GM15510 (cell line): Measurements from ENCODE around the gene EHD4.

Experiments
- POLR2A ChIP-seq: IDR thresholded peaks from 3 replicates; pipeline ENCODE4 v1.6.1; 2011; ENCODE audit warnings: borderline replicate concordance; ENCODE audit not compliant: insufficient read length; ENCODE audit errors: extremely low read depth

EHD4 gene

DNA sequence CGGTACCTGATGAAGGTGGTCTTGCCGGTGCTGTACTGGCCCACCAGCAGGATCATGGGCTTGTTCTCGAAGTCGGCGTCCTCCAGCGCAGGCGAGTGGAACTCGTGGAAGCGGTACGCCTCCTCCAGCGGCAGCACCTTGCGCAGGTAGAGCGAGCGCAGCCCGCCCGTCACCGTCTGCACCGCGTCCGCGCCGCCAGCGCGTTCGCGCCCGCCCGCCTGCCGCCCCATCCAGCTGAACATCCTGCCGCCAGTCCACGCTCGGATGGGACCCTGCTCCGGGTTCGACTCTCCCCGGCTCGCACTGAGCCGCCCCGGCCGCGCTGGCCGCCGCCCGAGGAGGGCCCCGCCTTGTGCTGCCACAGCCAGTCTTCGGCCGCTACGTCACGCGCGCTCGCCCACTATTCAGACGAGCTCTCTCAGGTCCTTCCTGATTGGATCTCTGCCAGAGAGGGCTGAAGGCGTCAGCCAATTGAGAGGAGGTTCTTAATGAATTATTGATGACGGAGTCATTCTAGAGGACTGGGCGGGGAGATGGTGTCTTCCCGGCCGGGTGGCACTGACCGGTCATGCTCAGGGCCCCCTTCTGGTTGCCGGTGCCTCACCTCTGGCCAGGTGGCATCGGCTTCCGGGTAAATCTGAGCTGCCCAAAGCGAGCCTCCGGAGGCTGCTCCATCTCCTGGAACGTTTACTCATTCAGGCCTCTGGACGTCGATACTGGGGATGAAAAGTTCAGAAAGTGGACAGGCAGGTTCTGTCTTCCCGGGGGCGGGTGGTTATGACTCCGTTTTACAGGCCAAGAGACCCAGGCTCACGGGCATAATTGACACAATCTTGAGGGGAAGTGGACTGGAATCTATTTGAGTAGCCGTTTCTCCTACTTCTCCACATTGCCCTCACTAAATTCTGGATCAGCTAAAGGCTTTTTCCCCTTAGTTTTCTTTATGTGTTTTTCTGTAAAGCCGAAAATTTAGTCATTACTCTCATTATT is at the start of gene EHD4:
Gene EHD4 (minus strand): TSS at position 305 of the 990 bp plus-strand sequence. CDS start 63 bp downstream, at position 242.
- TF ChIP-seq POLR2A, result peak; percentile 97

DNA sequence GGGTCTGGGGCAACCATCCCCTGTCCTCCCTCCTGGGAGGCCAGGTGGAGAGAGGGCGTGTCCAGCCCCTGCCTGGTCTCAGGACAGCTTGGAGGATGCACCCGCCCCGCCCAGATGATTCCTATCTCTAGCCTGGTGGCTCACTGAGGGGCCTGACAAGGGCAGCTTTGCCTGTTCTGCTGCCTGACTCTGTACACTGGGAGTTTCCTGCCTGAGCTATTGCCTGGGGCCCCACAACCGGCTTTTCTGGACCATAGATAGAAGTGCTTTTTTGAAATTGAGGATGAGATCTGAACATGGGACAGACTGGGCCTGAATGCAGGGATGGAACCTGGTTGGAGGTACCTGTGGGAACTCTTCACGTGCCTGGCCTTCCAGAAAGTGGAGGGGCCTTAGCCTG is 49.2 kb upstream of the EHD4 start:
- TF ChIP-seq POLR2A, result no peak

DNA sequence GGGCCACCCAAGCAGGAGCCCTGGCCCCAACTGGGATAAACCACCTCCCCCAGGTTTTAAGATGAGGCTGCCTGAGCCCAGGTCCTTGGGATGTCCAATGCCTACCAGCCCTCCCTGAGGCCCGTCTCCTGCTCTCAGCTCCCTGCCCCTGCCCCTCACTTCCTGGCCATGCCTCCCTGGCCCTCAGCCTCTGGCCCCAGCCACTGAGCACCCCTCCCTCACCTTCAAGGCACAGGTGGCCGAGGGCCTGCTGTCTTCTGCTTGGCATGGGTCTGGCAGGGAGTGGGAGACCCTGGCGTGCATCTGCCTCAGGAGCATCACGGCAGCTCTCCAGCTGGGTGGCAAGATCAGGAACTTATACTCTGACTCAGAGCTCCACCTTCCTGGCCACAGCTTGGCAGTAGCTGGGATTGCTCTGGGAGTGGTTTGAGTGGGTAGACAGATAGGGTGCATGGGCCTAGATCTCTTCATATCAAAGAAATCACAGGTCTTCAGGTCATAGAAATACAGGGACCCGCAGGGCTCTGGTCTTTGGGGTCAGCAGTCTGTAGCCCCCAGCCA is 48.4 kb upstream of the EHD4 start, which contains the start of gene PLA2G4E:
Gene PLA2G4E (minus strand): TSS at position 330 of the 561 bp plus-strand sequence. CDS start 12 bp downstream, at position 318.
- TF ChIP-seq POLR2A, result no peak

DNA sequence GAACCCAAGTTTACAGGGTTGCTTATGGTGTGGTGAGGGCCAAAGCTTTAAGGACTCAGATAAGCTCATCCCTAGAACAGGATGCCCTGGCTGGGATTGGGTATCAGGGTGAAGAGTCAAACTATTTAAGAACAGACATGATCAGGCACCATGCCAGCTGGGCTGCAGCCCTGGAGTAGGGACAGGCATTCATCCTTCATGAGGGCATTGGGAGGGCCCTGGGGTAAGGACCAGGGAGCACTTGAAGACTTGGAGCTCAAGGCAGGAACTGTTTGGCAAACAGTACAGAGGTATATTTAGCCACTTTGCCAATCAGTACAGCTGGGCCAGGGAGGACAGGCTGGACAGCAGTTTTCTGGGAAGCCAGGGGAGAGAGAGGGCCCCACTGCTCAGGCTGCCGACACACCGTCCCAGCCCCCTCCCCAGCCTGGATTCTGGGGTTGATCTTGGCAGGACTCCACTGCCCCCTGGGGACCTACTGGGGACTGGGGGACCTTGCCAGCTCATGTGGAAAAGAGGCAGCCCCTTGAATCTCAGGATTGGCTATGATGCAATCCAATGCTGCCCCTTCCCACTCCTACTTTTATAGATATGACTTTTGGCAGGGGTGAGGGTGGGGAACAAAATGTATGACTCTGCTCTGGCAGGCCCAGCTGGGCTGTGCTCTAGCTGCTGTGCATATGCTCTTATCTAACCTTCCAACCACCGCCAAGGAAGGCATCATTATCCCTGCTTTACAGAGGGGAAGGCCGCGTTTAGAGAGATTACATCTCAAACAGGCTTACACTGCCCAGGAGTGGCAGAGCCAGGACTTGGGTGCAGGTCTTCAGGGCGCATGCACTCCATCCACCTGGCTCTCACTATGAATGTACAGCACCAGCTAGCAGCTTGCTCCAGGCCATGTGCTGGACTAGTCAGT is 46.2 kb upstream of the EHD4 start:
- no peak for TF ChIP-seq POLR2A

DNA sequence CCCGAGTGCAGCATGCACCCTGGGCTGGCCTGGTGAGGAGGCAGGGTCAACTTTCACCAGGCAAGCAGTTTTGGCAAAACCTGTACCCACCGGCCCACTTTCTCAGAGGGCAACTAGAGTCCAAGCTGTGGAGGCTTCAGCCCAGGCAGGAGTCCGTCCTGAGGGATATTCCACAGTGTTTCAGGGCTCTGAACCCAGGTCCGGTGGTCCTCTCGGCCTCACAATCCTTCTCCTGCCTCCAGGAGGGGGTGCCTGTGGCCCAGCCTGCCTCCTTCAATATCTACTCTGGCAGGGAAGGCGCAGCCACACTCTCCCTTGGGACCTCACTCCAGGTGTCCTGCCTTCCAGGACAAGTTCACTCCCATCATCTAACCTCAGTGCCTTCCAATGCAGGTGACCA is 44.6 kb upstream of the EHD4 start:
- no peak for TF ChIP-seq POLR2A

- no peak for TF ChIP-seq POLR2A
Observed at GRCh38 chr15:42014406-42014805, 42.0 kb upstream of the EHD4 start.

- TF ChIP-seq POLR2A, result no peak
Observed at GRCh38 chr15:42012928-42013482, 40.6 kb upstream of the EHD4 start.

DNA sequence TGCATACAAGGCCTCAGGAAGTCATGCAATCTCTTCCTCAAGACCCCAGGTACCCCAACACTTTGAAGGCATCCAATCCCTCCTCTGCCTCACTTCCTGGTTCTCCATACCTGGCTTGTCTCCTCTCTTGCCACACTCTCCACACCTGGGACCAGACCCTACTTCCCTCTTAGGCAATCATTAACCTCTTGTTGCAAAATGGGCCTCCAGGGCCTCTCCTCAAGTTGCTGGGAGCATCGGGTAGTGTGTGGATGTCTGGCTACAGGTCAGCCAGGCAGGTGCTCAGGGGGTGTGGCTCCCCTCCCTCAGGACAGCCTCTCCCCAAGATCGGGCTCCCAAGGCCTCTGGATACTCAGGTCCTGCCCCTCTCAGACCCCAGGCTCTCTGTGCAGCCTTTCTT is 39.9 kb upstream of the EHD4 start:
- TF ChIP-seq POLR2A, result no peak

- TF ChIP-seq POLR2A, result no peak
Observed at GRCh38 chr15:42011074-42011473, 38.7 kb upstream of the EHD4 start.

GRCh38 chr15:42010434-42010833 is 38.1 kb upstream of the EHD4 start:
- TF ChIP-seq POLR2A, result no peak

GRCh38 chr15:42009474-42009873 is 37.1 kb upstream of the EHD4 start:
- no peak for TF ChIP-seq POLR2A

GRCh38 chr15:42009022-42009421 is 36.7 kb upstream of the EHD4 start:
- no peak for TF ChIP-seq POLR2A

- TF ChIP-seq POLR2A, result no peak
Observed at GRCh38 chr15:42007386-42007785, 35.0 kb upstream of the EHD4 start.

DNA sequence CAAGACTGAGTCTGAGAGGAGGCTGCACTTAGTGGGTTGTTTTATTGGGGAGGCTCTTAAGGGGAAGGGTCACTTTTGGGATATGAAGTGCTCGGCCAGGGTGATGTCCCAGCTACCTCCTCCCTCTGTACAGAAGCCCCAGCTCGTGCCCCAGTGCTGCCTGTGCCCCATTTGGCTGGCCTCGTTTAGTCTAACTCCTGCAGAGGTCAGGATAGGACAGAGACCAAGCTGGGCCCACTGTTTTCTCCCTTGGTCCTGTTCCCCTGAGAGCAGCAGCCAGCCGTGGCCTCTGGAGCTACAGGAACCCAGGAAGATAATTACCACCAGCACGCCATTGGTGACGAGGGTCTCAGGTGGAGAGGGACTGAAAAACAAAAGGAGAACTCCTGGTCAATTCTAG is 30.0 kb upstream of the EHD4 start:
- TF ChIP-seq POLR2A, result no peak
